OCI-LY3 (cell line): ENCODE measurements around the gene SYNDIG1.

Experiments
- EZH2phosphoT487 ChIP-seq: fragments of 200-600 bp; shearing (Covaris generic); IDR thresholded peaks from 2 replicates; pipeline ENCODE4 v1.6.1; 2018; ENCODE audit warnings: antibody characterized with exemption, mixed run types, low read depth
- TF ChIP-seq, protein P1 (sequence below): fragments of 200-600, 300-600 bp; sonication (generic); IDR thresholded peaks from 2 replicates; pipeline ENCODE4 v1.5.1; 2014; ENCODE audit warnings: antibody characterized with exemption, low read length, low read depth

DNA sequence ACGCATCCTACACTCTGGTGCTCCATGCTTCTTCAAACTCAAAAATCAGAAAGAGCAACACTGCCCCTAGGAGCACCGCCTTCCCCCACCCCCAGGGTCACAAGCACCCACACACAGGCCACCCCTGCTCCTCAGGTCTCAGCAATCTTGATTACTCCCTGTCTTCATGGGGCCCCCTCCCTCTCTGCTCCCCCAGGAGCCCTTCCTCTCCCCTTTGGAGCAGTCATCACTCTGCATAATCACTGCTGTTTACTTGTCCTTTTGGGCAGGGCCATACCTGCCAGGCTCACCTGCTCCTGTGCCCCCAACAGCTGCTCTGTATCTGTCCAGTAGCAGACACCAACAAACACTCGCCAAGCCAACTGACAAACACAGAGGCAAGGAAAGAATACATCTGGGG, 7.6 kb upstream of the SYNDIG1 start:
- TF ChIP-seq, protein P1, sequence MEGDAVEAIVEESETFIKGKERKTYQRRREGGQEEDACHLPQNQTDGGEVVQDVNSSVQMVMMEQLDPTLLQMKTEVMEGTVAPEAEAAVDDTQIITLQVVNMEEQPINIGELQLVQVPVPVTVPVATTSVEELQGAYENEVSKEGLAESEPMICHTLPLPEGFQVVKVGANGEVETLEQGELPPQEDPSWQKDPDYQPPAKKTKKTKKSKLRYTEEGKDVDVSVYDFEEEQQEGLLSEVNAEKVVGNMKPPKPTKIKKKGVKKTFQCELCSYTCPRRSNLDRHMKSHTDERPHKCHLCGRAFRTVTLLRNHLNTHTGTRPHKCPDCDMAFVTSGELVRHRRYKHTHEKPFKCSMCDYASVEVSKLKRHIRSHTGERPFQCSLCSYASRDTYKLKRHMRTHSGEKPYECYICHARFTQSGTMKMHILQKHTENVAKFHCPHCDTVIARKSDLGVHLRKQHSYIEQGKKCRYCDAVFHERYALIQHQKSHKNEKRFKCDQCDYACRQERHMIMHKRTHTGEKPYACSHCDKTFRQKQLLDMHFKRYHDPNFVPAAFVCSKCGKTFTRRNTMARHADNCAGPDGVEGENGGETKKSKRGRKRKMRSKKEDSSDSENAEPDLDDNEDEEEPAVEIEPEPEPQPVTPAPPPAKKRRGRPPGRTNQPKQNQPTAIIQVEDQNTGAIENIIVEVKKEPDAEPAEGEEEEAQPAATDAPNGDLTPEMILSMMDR = no peak
- no peak for TF ChIP-seq EZH2phosphoT487
